Fibroblast of villous mesenchyme (primary cell): ENCODE data around the gene CASP8AP2. TPM values are rescaled to one million over a fixed set of nuclear protein-coding genes. Genes with fewer than 3 reads are reported as not detected.
A peak's percentile ranks its signal among the peaks of the same experiment; 100 is the strongest.
"Not testable (repeated sequence)": the region's sequence is repeated elsewhere in the genome, so short reads cannot be mapped to it uniquely, and the experiment has no call there.

Experiments
- DNase-seq: peaks from one replicate; pipeline ENCODE4 v3.0.0-alpha.2; 2010; ENCODE audit warnings: low read depth
- H3K4me3 ChIP-seq: 2 replicates; pipeline ENCODE4 v1.5.1; 2011; ENCODE audit warnings: low read depth, mild to moderate bottlenecking, low read length
- CTCF ChIP-seq: IDR thresholded peaks from 2 replicates; pipeline ENCODE4 v1.5.1; 2012; ENCODE audit warnings: low read depth, mild to moderate bottlenecking, low read length; ENCODE audit not compliant: insufficient read depth
- total RNA-seq: library from RNA; depleted of rRNA; stranded (reverse); fragments of >200 nt; gene quantifications from 2 replicates; pipeline ENCODE4 v1.2.3, GENCODE V29; 2012

CASP8AP2 gene
- total RNA-seq, 1 donor, result 18.1 TPM

- DNase-seq, result no peak
- TF ChIP-seq CTCF, result no peak
- H3K4me3 ChIP-seq, result no peak overlapping the region
Observed at GRCh38 chr6:89836639-89837222, 7.1 kb downstream of the CASP8AP2 start.

- peak; percentile 32 for DNase-seq
- H3K4me3 ChIP-seq, result no peak overlapping the region
- no peak for TF ChIP-seq CTCF
Observed at GRCh38 chr6:89840538-89840937, 10.9 kb downstream of the CASP8AP2 start.

GRCh38 chr6:89842228-89842627 is 12.5 kb downstream of the CASP8AP2 start:
- no peak for DNase-seq
- H3K4me3 ChIP-seq, result no peak overlapping the region
- TF ChIP-seq CTCF, result no peak

GRCh38 chr6:89843070-89843469 is 13.4 kb downstream of the CASP8AP2 start:
- no peak overlapping the region for H3K4me3 ChIP-seq
- DNase-seq, result peak; percentile 24
- TF ChIP-seq CTCF, result no peak

- DNase-seq, H3K4me3 ChIP-seq: not testable (repeated sequence)
Observed at GRCh38 chr6:89847513-89847912, 17.8 kb downstream of the CASP8AP2 start.

GRCh38 chr6:89853068-89853467 is 23.4 kb downstream of the CASP8AP2 start:
- no peak for TF ChIP-seq CTCF
- no peak for DNase-seq
- no peak overlapping the region for H3K4me3 ChIP-seq

- DNase-seq, result no peak
- no peak for TF ChIP-seq CTCF
- no peak overlapping the region for H3K4me3 ChIP-seq
Observed at GRCh38 chr6:89858041-89858440, 28.4 kb downstream of the CASP8AP2 start.
